ENCODE results near the gene TULP4.
"Not testable (repeated sequence)": the region's sequence is repeated elsewhere in the genome, so short reads cannot be mapped to it uniquely, and the experiment has no call there.

Gene TULP4

GRCh38 chr6:158475344-158476302 lies 163.4 kb downstream of the TULP4 start:
- DNase-seq, result no peak

GRCh38 chr6:158476389-158476788 lies 164.1 kb downstream of the TULP4 start:
- DNase-seq, result no peak

GRCh38 chr6:158477722-158478121 lies 165.5 kb downstream of the TULP4 start:
- not testable (repeated sequence) for DNase-seq

GRCh38 chr6:158480989-158481388 lies 168.7 kb downstream of the TULP4 start:
- DNase-seq, result no peak

- no peak for DNase-seq
Measured at GRCh38 chr6:158481690-158482473, 169.6 kb downstream of the TULP4 start.

GRCh38 chr6:158485431-158485830 lies 173.2 kb downstream of the TULP4 start:
- DNase-seq, result no peak

GRCh38 chr6:158487495-158487894 lies 175.2 kb downstream of the TULP4 start:
- DNase-seq, result no peak

GRCh38 chr6:158488065-158488464 lies 175.8 kb downstream of the TULP4 start:
- DNase-seq, result no peak

- no peak for DNase-seq
Measured at GRCh38 chr6:158489441-158489840, 177.2 kb downstream of the TULP4 start.

GRCh38 chr6:158492881-158493280 lies 180.6 kb downstream of the TULP4 start:
- DNase-seq, result no peak

GRCh38 chr6:158496700-158497099 lies 184.4 kb downstream of the TULP4 start:
- no peak for DNase-seq

GRCh38 chr6:158497620-158498019 lies 185.4 kb downstream of the TULP4 start:
- DNase-seq, result no peak

- DNase-seq, result no peak
Measured at GRCh38 chr6:158498362-158498761, 186.1 kb downstream of the TULP4 start.

- DNase-seq, result no peak
Measured at GRCh38 chr6:158499601-158500000, 187.3 kb downstream of the TULP4 start.

GRCh38 chr6:158500016-158500735 lies 187.9 kb downstream of the TULP4 start:
- DNase-seq, result no peak

- no peak for DNase-seq
Measured at GRCh38 chr6:158501360-158502262, 189.3 kb downstream of the TULP4 start.

- no peak for DNase-seq
Measured at GRCh38 chr6:158502263-158502950, 190.1 kb downstream of the TULP4 start.

GRCh38 chr6:158503222-158503621 lies 191.0 kb downstream of the TULP4 start:
- DNase-seq, result no peak

GRCh38 chr6:158503846-158504245 lies 191.6 kb downstream of the TULP4 start:
- DNase-seq, result no peak

GRCh38 chr6:158505194-158505593 lies 192.9 kb downstream of the TULP4 start:
- DNase-seq, result no peak

- DNase-seq, result no peak
Measured at GRCh38 chr6:158506601-158507000, 194.3 kb downstream of the TULP4 start.

Measured in activated CD8-positive, alpha-beta memory T cell treated with anti-CD3 and anti-CD28 coated beads, Interleukin-2, amount 50 U/mL, for 4 hours (primary cell).